Trophoblast cell (in vitro differentiated cells and primary cell): Measurements from ENCODE around the gene CROCC2.

ENCODE experiments used
- DNase-seq, 2 donors: peaks; one replicate each; pipeline ENCODE4 v3.0.0-alpha.2; 2016
- H2AFZ ChIP-seq: 2 replicates; pipeline ENCODE4 v1.6.1; 2013; ENCODE audit warnings: low read length, moderate library complexity, mild to moderate bottlenecking; ENCODE audit not compliant: insufficient read depth, poor library complexity
- H2AK5ac ChIP-seq: 2 replicates; pipeline ENCODE4 v1.6.1; 2013; ENCODE audit warnings: mild to moderate bottlenecking, low read length
- H2BK120ac ChIP-seq: 2 replicates; pipeline ENCODE4 v1.6.1; 2013; ENCODE audit warnings: low read length, mild to moderate bottlenecking, moderate library complexity; ENCODE audit not compliant: insufficient read depth, poor library complexity
- H2BK12ac ChIP-seq: 2 replicates; pipeline ENCODE4 v1.6.1; 2013; ENCODE audit warnings: mild to moderate bottlenecking, low read length, moderate library complexity
- H2BK5ac ChIP-seq: 2 replicates; pipeline ENCODE4 v1.6.1; 2013; ENCODE audit warnings: low read length, low read depth, moderate library complexity, mild to moderate bottlenecking; ENCODE audit not compliant: poor library complexity
- H3K14ac ChIP-seq: 2 replicates; pipeline ENCODE4 v1.6.1; 2013; ENCODE audit warnings: mild to moderate bottlenecking, low read length
- H3K18ac ChIP-seq: 2 replicates; pipeline ENCODE4 v1.6.1; 2013; ENCODE audit warnings: mild to moderate bottlenecking, low read length
- H3K23ac ChIP-seq: 2 replicates; pipeline ENCODE4 v1.6.1; 2013; ENCODE audit warnings: low read length
- H3K27ac ChIP-seq: 2 replicates; pipeline ENCODE4 v1.5.1; 2013; ENCODE audit warnings: low read depth, mild to moderate bottlenecking, inconsistent platforms, low read length, moderate library complexity
- H3K27me3 ChIP-seq: 2 replicates; pipeline ENCODE4 v1.6.1; 2013; ENCODE audit warnings: inconsistent platforms, mild to moderate bottlenecking, low read length, moderate library complexity; ENCODE audit not compliant: insufficient read depth
- H3K36me3 ChIP-seq, 2 experiments: 1 replicate in 1 of 2; 2 replicates in 1 of 2; pipeline ENCODE4 v1.6.1; 2013; ENCODE audit warnings: low read length in 2 of 2, mild to moderate bottlenecking in 2 of 2, moderate library complexity in 1 of 2; ENCODE audit not compliant: insufficient read depth in 2 of 2, control insufficient read depth in 1 of 2
- H3K4ac ChIP-seq: 2 replicates; pipeline ENCODE4 v1.6.1; 2013; ENCODE audit warnings: low read depth, mild to moderate bottlenecking, low read length, moderate library complexity
- H3K4me1 ChIP-seq, 2 experiments: 1 replicate in 1 of 2; 2 replicates in 1 of 2; pipeline ENCODE4 v1.6.1; 2013; ENCODE audit warnings: low read length in 2 of 2, mild to moderate bottlenecking in 2 of 2, moderate library complexity in 1 of 2; ENCODE audit not compliant: insufficient read depth in 2 of 2, control insufficient read depth in 1 of 2
- H3K4me2 ChIP-seq: 2 replicates; pipeline ENCODE4 v1.6.1; 2013; ENCODE audit warnings: inconsistent platforms, mild to moderate bottlenecking, low read length, moderate library complexity
- H3K4me3 ChIP-seq: 2 replicates; pipeline ENCODE4 v1.5.1; 2013; ENCODE audit warnings: mild to moderate bottlenecking, low read depth, low read length, inconsistent platforms
- H3K79me1 ChIP-seq: one replicate; pipeline ENCODE4 v1.6.1; 2013; ENCODE audit warnings: low read length
- H3K79me2 ChIP-seq: 2 replicates; pipeline ENCODE4 v1.6.1; 2013; ENCODE audit warnings: low read length, mild to moderate bottlenecking; ENCODE audit not compliant: control insufficient read depth, insufficient read depth, poor library complexity
- H3K9ac ChIP-seq: 2 replicates; pipeline ENCODE4 v1.6.1; 2013; ENCODE audit warnings: mild to moderate bottlenecking, low read length
- H3K9me3 ChIP-seq: 2 replicates; pipeline ENCODE4 v1.6.1; 2013; ENCODE audit warnings: low read depth, mild to moderate bottlenecking, control low read depth, inconsistent platforms, low read length; ENCODE audit not compliant: insufficient read depth
- H4K12ac ChIP-seq: 2 replicates; pipeline ENCODE4 v1.6.1; 2013; ENCODE audit warnings: low read depth, mild to moderate bottlenecking, low read length, moderate library complexity
- H4K8ac ChIP-seq: 2 replicates; pipeline ENCODE4 v1.6.1; 2013; ENCODE audit warnings: low read depth, mild to moderate bottlenecking, low read length, moderate library complexity
- H4K91ac ChIP-seq: one replicate; pipeline ENCODE4 v1.6.1; 2013; ENCODE audit warnings: low read depth, mild to moderate bottlenecking, low read length, moderate library complexity
- WGBS: extraction: QIAGEN DNeasy Blood & Tissue Kit; methylation state at CpG from one replicate; pipeline ENCODE4 v1.1.7; 2013; ENCODE audit warnings: missing lambda C conversion rate; ENCODE audit not compliant: insufficient read length, insufficient coverage; ENCODE audit errors: extremely low coverage; 5-methylcytosine and 5-hydroxymethylcytosine counted together

CROCC2 gene

DNA sequence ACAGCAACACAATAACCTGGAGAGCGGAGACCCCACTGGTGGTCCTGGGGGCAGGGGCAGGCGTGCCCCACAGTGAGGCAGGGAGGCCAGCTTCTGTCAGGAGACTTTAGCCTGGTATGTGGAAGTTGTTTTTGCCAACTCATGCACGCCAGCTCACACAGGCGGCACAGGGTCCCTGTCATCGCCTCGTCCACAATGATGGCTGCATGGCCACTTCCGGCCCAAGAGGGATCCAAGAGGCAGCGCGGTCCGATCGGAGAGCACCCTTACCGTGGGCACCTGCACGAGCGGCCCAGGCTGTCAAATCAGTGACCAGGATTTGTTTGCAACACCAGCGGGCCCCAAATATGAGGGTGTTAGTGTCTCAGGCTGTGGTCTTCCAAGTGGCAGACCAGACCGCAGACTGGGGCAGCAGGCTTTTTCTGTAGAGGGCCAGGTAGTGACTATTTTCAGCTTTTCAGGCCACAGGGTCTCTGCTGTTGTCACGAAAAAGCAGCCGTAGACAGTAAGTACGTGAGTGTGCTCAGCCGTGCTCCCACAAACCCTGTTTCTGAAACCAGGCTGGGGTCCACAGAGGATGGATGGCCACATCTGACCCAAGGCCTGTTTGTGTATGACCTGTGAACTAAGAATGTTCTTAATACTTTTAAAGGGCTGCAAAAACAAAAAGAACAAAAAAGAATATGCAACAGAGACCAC lies 113.5 kb downstream of the CROCC2 start:
- H3K4me3 ChIP-seq, result no peak overlapping the region
- no peak overlapping the region for H2BK12ac ChIP-seq
- no peak overlapping the region for H3K4ac ChIP-seq
- H3K23ac ChIP-seq, result no peak overlapping the region
- H3K18ac ChIP-seq, result no peak overlapping the region
- no peak overlapping the region for H3K9ac ChIP-seq
- DNase-seq, result no peak
- no peak overlapping the region for H2AFZ ChIP-seq
- H3K36me3 ChIP-seq, result no peaks in the 10 kb centered on the region
- no peak overlapping the region for H4K12ac ChIP-seq
- H4K8ac ChIP-seq, result no peak overlapping the region
- H3K4me2 ChIP-seq, result no peak overlapping the region
- H3K4me1 ChIP-seq, result no peaks in the 10 kb centered on the region
- no peak overlapping the region for H2AK5ac ChIP-seq
- H3K14ac ChIP-seq, result no peak overlapping the region
- no peak overlapping the region for H3K27ac ChIP-seq
- no peak overlapping the region for H4K91ac ChIP-seq
- H2BK120ac ChIP-seq, result no peak overlapping the region
- H3K79me1 ChIP-seq, result no peaks in the 10 kb centered on the region
- H2BK5ac ChIP-seq, result no peak overlapping the region
- no peaks in the 10 kb centered on the region for H3K27me3 ChIP-seq
- WGBS, result no CpG with 5 or more reads among the region's 20 CpGs
- H3K9me3 ChIP-seq, result peaks cover 11% of the 10 kb centered on the region
- no peaks in the 10 kb centered on the region for H3K79me2 ChIP-seq

DNA sequence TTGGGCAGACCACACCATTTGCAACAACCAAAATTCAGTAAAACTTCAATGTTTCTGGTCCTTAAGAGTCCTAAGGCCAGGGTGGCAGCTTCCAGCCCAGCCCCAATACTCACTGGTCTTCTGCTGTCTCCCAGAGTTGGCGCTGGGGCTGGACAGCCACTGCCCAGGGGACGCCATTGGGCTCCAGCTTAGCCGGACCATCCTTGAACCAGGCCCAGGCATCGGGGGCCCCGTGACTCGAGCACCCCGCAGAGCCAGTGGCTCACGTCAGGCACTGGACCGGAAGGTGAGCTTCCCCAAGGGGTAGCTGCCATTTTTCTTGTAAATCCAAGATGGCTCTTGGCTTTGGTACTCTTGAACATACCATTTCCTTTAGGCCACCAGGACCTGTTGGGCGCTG lies 114.1 kb downstream of the CROCC2 start:
- H3K36me3 ChIP-seq, result no peaks in the 10 kb centered on the region
- no peak overlapping the region for H3K27ac ChIP-seq
- H4K12ac ChIP-seq, result no peak overlapping the region
- no peak overlapping the region for H3K9ac ChIP-seq
- no peak overlapping the region for H3K14ac ChIP-seq
- no CpG with 5 or more reads among the region's 10 CpGs for WGBS
- H2BK120ac ChIP-seq, result no peak overlapping the region
- H3K79me1 ChIP-seq, result no peaks in the 10 kb centered on the region
- H4K91ac ChIP-seq, result no peak overlapping the region
- no peak for DNase-seq
- H3K79me2 ChIP-seq, result no peaks in the 10 kb centered on the region
- no peak overlapping the region for H3K4me3 ChIP-seq
- H2AFZ ChIP-seq, result no peak overlapping the region
- H2BK5ac ChIP-seq, result no peak overlapping the region
- no peaks in the 10 kb centered on the region for H3K4me1 ChIP-seq
- H3K18ac ChIP-seq, result no peak overlapping the region
- H3K4ac ChIP-seq, result no peak overlapping the region
- no peak overlapping the region for H2AK5ac ChIP-seq
- H4K8ac ChIP-seq, result no peak overlapping the region
- no peak overlapping the region for H3K4me2 ChIP-seq
- peaks cover 12% of the 10 kb centered on the region for H3K9me3 ChIP-seq
- no peaks in the 10 kb centered on the region for H3K27me3 ChIP-seq
- no peak overlapping the region for H2BK12ac ChIP-seq
- H3K23ac ChIP-seq, result no peak overlapping the region

DNA sequence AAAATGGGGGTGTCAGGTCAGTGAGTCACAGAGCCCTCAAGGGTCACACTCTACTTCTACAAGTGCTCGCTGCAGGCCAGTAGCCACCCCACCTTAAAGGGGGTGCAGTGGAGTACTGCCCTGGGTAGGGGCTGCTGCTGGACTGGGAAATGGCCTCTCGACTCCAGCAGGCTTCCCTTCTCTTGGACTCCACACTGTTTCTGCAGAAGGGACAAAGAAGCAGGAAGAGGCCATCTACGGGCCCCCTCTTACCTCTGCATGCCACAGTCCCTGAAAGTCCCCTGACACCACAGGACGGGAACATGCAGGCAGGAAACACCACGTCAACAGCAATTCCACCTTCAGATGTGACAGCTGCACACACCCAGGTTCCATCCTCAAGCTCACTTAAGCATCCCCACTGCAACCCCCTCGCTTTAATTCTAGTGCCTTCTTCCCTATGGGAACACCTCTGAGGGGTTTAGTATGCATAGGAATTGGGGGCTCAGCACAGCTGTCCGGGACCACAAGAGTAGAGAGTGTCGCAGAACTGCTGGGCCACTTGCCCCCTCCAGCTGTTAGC lies 114.6 kb downstream of the CROCC2 start:
- H3K4ac ChIP-seq, result no peak overlapping the region
- no peak overlapping the region for H3K4me2 ChIP-seq
- no peak overlapping the region for H4K8ac ChIP-seq
- no peaks in the 10 kb centered on the region for H3K27me3 ChIP-seq
- WGBS, result no CpG with 5 or more reads among the region's 8 CpGs
- H3K23ac ChIP-seq, result no peak overlapping the region
- H3K14ac ChIP-seq, result no peak overlapping the region
- H2BK120ac ChIP-seq, result no peak overlapping the region
- H3K4me1 ChIP-seq, result no peaks in the 10 kb centered on the region
- no peak overlapping the region for H4K91ac ChIP-seq
- DNase-seq, result no peak
- H3K79me1 ChIP-seq, result no peaks in the 10 kb centered on the region
- no peak overlapping the region for H2BK5ac ChIP-seq
- no peaks in the 10 kb centered on the region for H3K36me3 ChIP-seq
- H3K79me2 ChIP-seq, result no peaks in the 10 kb centered on the region
- no peak overlapping the region for H2BK12ac ChIP-seq
- no peak overlapping the region for H2AFZ ChIP-seq
- H3K9ac ChIP-seq, result no peak overlapping the region
- H4K12ac ChIP-seq, result no peak overlapping the region
- no peak overlapping the region for H3K18ac ChIP-seq
- H2AK5ac ChIP-seq, result no peak overlapping the region
- no peak overlapping the region for H3K27ac ChIP-seq
- no peak overlapping the region for H3K4me3 ChIP-seq
- peaks cover 11% of the 10 kb centered on the region for H3K9me3 ChIP-seq

DNA sequence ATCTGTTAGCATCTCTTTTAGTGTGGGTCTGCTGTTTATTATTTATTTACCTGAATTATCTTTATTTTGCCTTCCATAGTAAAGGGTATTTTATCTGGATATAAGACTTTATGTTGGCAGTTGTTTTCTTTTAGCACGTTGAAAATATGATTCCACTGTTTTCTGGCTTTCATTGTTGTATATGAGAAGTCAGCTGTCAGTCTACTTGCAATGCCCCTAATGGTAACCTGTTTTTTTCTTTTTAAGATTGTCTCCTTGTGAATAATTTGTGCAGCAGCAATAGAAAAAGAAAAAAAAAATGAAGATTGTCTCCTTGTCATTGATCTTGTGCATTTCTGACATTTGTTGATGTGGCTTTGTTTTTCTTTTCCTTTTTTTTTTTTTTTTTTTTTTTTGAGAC lies 119.5 kb downstream of the CROCC2 start:
- Histone ChIP-seq H2AK5ac (no peak overlapping the region), H3K4me3 (no peak overlapping the region), H3K79me1 (no peaks in the 10 kb centered on the region), H3K4ac (no peak overlapping the region), H2AFZ (no peak overlapping the region), H3K27ac (no peak overlapping the region), H4K91ac (no peak overlapping the region), H4K12ac (no peak overlapping the region), H3K18ac (no peak overlapping the region), H2BK12ac (no peak overlapping the region), H2BK120ac (no peak overlapping the region), H2BK5ac (no peak overlapping the region), H4K8ac (no peak overlapping the region), H3K23ac (no peak overlapping the region), H3K79me2 (no peaks in the 10 kb centered on the region), H3K9ac (no peak overlapping the region), H3K27me3 (no peaks in the 10 kb centered on the region), H3K36me3 (no peaks in the 10 kb centered on the region), H3K4me1 (no peaks in the 10 kb centered on the region), H3K14ac (no peak overlapping the region), H3K4me2 (no peak overlapping the region), H3K9me3 (peaks cover 6% of the 10 kb centered on the region)
- WGBS, result no CpG with 5 or more reads among the region's 1 CpG
- DNase-seq, result no peak
